Liver (tissue), 9 donors: ENCODE data around the gene JUNB. TPM values are rescaled to one million over a fixed set of nuclear protein-coding genes. Genes with fewer than 3 reads are reported as not detected.
"Not testable (repeated sequence)": the region's sequence is repeated elsewhere in the genome, so short reads cannot be mapped to it uniquely, and the experiment has no call there.

Source experiments
- DNase-seq: peaks from one replicate; pipeline ENCODE4 v3.0.0-alpha.2; 2017; ENCODE audit warnings: low spot score
- H3K27ac ChIP-seq, 2 donors: one replicate each; pipeline ENCODE4 v1.7.0; 2013; ENCODE audit warnings: inconsistent platforms in 2 of 2, low read length in 2 of 2, control low read depth in 1 of 2, low read depth in 1 of 2, mild to moderate bottlenecking in 1 of 2
- H3K27me3 ChIP-seq, 4 donors: one replicate each; pipeline versions ENCODE4 v1.6.1 to v1.7.0; 2013; ENCODE audit warnings: low read length in 3 of 4, inconsistent platforms in 1 of 4, mild to moderate bottlenecking in 1 of 4, moderate library complexity in 1 of 4; ENCODE audit not compliant: control insufficient read depth in 4 of 4, insufficient read depth in 4 of 4
- H3K36me3 ChIP-seq, 4 donors: one replicate each; pipeline versions ENCODE4 v1.6.1 to v1.7.0; 2013; ENCODE audit warnings: low read length in 3 of 4, mild to moderate bottlenecking in 3 of 4, low read depth in 1 of 4, moderate library complexity in 1 of 4; ENCODE audit not compliant: control insufficient read depth in 4 of 4, insufficient read depth in 3 of 4
- H3K4me1 ChIP-seq, 4 donors: one replicate each; pipeline versions ENCODE4 v1.6.1 to v1.7.0; 2013; ENCODE audit warnings: low read length in 3 of 4, mild to moderate bottlenecking in 3 of 4, moderate library complexity in 1 of 4; ENCODE audit not compliant: control insufficient read depth in 4 of 4, insufficient read depth in 4 of 4
- H3K4me3 ChIP-seq, 3 donors: one replicate each; pipeline versions ENCODE4 v1.6.1 to v1.7.0; 2013; ENCODE audit warnings: low read length in 3 of 3, control low read depth in 1 of 3, low read depth in 1 of 3, mild to moderate bottlenecking in 1 of 3
- H3K9ac ChIP-seq, 2 donors: one replicate each; pipeline ENCODE4 v1.7.0; 2013; ENCODE audit warnings: low read length in 2 of 2, mild to moderate bottlenecking in 2 of 2, moderate library complexity in 2 of 2, control low read depth in 1 of 2, low read depth in 1 of 2
- H3K9me3 ChIP-seq, 4 donors: one replicate each; pipeline versions ENCODE4 v1.6.1 to v1.7.0; 2013; ENCODE audit warnings: low read length in 3 of 4; ENCODE audit not compliant: control insufficient read depth in 4 of 4
- ATF3 ChIP-seq: IDR thresholded peaks from 2 replicates; pipeline ENCODE4 v1.6.1; 2016; ENCODE audit warnings: antibody characterized with exemption
- EGR1 ChIP-seq, 2 donors: IDR thresholded peaks; 2 replicates each; pipeline ENCODE4 v1.6.1; 2016 to 2018; ENCODE audit warnings: antibody characterized with exemption in 2 of 2, low read depth in 2 of 2
- FOXA1 ChIP-seq: IDR thresholded peaks from 2 replicates; pipeline ENCODE4 v1.6.1; 2016; ENCODE audit warnings: antibody characterized with exemption
- FOXA2 ChIP-seq: IDR thresholded peaks from 2 replicates; pipeline ENCODE4 v1.6.1; 2016; ENCODE audit warnings: antibody characterized with exemption
- GABPA ChIP-seq, 2 donors: IDR thresholded peaks in 1 of 2; conservative IDR thresholded peaks in 1 of 2; 2 replicates each; pipeline ENCODE4 v1.6.1; 2016; ENCODE audit warnings: antibody characterized with exemption in 2 of 2, mild to moderate bottlenecking in 1 of 2, moderate library complexity in 1 of 2
- HNF4A ChIP-seq, 2 donors: conservative IDR thresholded peaks; 2 replicates each; pipeline ENCODE4 v1.6.1; 2016; ENCODE audit warnings: antibody characterized with exemption in 2 of 2, mild to moderate bottlenecking in 2 of 2
- HNF4G ChIP-seq: IDR thresholded peaks from 2 replicates; pipeline ENCODE4 v1.6.1; 2016; ENCODE audit warnings: antibody characterized with exemption
- JUND ChIP-seq, 2 donors: IDR thresholded peaks; 2 replicates each; pipeline ENCODE4 v1.6.1; 2016; ENCODE audit warnings: antibody characterized with exemption in 2 of 2
- NR2F2 ChIP-seq: IDR thresholded peaks from 2 replicates; pipeline ENCODE4 v1.6.1; 2016; ENCODE audit warnings: antibody characterized with exemption
- RAD21 ChIP-seq, 2 donors: IDR thresholded peaks; 2 replicates each; pipeline ENCODE4 v1.6.1; 2016; ENCODE audit warnings: antibody characterized with exemption in 2 of 2, mild to moderate bottlenecking in 2 of 2
- REST ChIP-seq: IDR thresholded peaks from 2 replicates; pipeline ENCODE4 v1.6.1; 2016; ENCODE audit warnings: antibody characterized with exemption, mild to moderate bottlenecking
- RXRA ChIP-seq, 2 donors: IDR thresholded peaks; 2 replicates each; pipeline ENCODE4 v1.6.1; 2017 to 2018; ENCODE audit warnings: antibody characterized with exemption in 2 of 2, mild to moderate bottlenecking in 1 of 2
- SP1 ChIP-seq: IDR thresholded peaks from 2 replicates; pipeline ENCODE4 v1.6.1; 2018; ENCODE audit warnings: antibody characterized with exemption, mild to moderate bottlenecking
- TAF1 ChIP-seq: conservative IDR thresholded peaks from 2 replicates; pipeline ENCODE4 v1.6.1; 2016; ENCODE audit warnings: antibody characterized with exemption, mild to moderate bottlenecking
- YY1 ChIP-seq: IDR thresholded peaks from 2 replicates; pipeline ENCODE4 v1.6.1; 2016; ENCODE audit warnings: antibody characterized with exemption, mild to moderate bottlenecking
- WGBS: extraction: QIAGEN DNeasy Blood & Tissue Kit; methylation state at CpG from one replicate; pipeline ENCODE4 v1.1.7; 2013; 5-methylcytosine and 5-hydroxymethylcytosine counted together
- polyA plus RNA-seq, 2 donors: library from polyadenylated mRNA; stranded (reverse) in 1 of 2; unstranded in 1 of 2; fragments of 200-250 nt in 1 of 2; fragments of >200 nt in 1 of 2; fragmentation: Nextera tagmentation in 1 of 2; extraction: Ambion mirVana in 1 of 2; gene quantifications; one replicate each; pipeline versions ENCODE4 v1.2.1 to v1.2.3, GENCODE V29; 2013 to 2015
- total RNA-seq, 2 donors: library from RNA; depleted of rRNA; stranded (reverse); fragments of >200 nt; gene quantifications; one replicate each; pipeline ENCODE4 v1.2.3, GENCODE V29; 2014
- TF ChIP-seq, protein P1 (sequence below): fragments of 150-350 bp; IDR thresholded peaks from 2 replicates; pipeline ENCODE4 v1.5.1; 2017; ENCODE audit warnings: improper control_type of control experiment, low read depth, low read length; ENCODE audit not compliant: missing input control
- TF ChIP-seq, protein P2 (sequence below): IDR thresholded peaks from 2 replicates; pipeline ENCODE4 v1.6.1; 2016; ENCODE audit warnings: antibody characterized with exemption
- TF ChIP-seq, protein P3 (sequence below): IDR thresholded peaks from 2 replicates; pipeline ENCODE4 v1.6.1; 2016; ENCODE audit warnings: antibody characterized with exemption
- donor health status: healthy.
- donor health status: healthy.
- donor health status: healthy.
- donor health status: healthy.
- donor health status: healthy.

Gene JUNB
- total and polyA plus RNA-seq, 4 donors, result 32.7 to 79.2 (median 56.6) TPM

GRCh38 chr19:12817188-12817587 lies 25.9 kb downstream of the JUNB start:
- DNase-seq, H3K9ac ChIP-seq, H3K4me1 ChIP-seq, H3K36me3 ChIP-seq, H3K9me3 ChIP-seq, H3K4me3 ChIP-seq, H3K27me3 ChIP-seq, H3K27ac ChIP-seq: not testable (repeated sequence)
- WGBS, result 94% methylated on average over 6 of the region's 6 CpGs

DNA sequence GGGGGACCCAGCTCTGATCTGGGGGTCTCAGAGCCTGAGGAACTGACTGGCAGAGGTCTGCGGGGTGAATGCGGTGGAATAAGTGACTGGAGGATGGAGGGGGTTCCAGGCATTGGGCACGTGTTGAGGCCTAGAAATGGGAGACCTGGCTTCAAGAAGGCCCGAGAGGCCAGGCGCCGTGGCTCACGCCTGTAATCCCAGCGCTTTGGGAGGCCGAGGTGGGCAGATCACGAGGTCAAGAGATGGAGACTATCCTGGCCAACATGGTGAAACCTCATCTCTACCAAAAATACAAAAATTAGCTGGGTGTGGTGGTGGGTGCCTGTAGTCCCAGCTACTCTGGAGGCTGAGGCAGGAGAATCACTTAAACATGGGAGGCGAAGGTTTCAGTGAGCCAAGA lies 26.5 kb downstream of the JUNB start:
- DNase-seq, result not testable (repeated sequence)

DNA sequence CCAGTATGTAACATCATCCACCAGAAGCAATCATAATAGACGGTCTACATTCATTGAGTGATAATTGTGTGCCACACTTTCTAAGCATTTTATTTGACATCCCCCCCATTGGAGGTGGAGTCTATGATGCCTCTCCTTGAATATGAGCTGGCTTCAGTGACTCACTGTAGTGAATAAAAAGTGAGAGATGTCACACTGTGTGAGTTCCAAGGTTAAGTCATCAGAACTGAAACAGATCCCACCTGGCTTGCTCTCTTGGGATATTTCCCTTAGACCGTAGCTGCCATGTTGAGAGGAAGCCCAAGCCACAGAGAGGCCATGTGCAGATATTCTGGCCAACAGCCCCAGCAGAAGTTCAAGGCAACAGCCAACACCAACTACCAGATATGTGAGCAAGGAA lies 30.5 kb downstream of the JUNB start:
- Histone ChIP-seq H3K36me3 (no peaks in the 10 kb centered on the region), H3K4me3 (no peak overlapping the region), H3K9ac (no peak overlapping the region), H3K9me3 (no peaks in the 10 kb centered on the region), H3K27me3 (peaks cover 0 to 2% (median 0%) of the 10 kb centered on the region in 4 donors), H3K4me1 (peaks cover 0 to 4% (median 0%) of the 10 kb centered on the region in 4 donors), H3K27ac (no peak overlapping the region)
- DNase-seq, result no peak
- TF ChIP-seq REST (no peak), FOXA1 (no peak), EGR1 (IDR thresholded peaks at IDR 0.05; ENCODE audit: low read depth in 2 of 2) (no peak), RXRA (IDR thresholded peaks at IDR 0.05) (no peak), RAD21 (IDR thresholded peaks at IDR 0.05) (no peak), YY1 (no peak), SP1 (no peak), TAF1 (no peak), JUND (IDR thresholded peaks at IDR 0.05) (no peak), HNF4A (conservative IDR thresholded peaks at IDR 0.05) (no peak), NR2F2 (no peak), ATF3 (no peak), GABPA (IDR thresholded peaks at IDR 0.05 in 1 of 2, conservative IDR thresholded peaks at IDR 0.05 in 1 of 2) (no peak), HNF4G (no peak), FOXA2 (no peak)
- TF ChIP-seq, protein P1, sequence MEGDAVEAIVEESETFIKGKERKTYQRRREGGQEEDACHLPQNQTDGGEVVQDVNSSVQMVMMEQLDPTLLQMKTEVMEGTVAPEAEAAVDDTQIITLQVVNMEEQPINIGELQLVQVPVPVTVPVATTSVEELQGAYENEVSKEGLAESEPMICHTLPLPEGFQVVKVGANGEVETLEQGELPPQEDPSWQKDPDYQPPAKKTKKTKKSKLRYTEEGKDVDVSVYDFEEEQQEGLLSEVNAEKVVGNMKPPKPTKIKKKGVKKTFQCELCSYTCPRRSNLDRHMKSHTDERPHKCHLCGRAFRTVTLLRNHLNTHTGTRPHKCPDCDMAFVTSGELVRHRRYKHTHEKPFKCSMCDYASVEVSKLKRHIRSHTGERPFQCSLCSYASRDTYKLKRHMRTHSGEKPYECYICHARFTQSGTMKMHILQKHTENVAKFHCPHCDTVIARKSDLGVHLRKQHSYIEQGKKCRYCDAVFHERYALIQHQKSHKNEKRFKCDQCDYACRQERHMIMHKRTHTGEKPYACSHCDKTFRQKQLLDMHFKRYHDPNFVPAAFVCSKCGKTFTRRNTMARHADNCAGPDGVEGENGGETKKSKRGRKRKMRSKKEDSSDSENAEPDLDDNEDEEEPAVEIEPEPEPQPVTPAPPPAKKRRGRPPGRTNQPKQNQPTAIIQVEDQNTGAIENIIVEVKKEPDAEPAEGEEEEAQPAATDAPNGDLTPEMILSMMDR, result no peak
- TF ChIP-seq, protein P2, sequence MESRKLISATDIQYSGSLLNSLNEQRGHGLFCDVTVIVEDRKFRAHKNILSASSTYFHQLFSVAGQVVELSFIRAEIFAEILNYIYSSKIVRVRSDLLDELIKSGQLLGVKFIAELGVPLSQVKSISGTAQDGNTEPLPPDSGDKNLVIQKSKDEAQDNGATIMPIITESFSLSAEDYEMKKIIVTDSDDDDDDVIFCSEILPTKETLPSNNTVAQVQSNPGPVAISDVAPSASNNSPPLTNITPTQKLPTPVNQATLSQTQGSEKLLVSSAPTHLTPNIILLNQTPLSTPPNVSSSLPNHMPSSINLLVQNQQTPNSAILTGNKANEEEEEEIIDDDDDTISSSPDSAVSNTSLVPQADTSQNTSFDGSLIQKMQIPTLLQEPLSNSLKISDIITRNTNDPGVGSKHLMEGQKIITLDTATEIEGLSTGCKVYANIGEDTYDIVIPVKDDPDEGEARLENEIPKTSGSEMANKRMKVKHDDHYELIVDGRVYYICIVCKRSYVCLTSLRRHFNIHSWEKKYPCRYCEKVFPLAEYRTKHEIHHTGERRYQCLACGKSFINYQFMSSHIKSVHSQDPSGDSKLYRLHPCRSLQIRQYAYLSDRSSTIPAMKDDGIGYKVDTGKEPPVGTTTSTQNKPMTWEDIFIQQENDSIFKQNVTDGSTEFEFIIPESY, result no peak
- TF ChIP-seq, protein P3, sequence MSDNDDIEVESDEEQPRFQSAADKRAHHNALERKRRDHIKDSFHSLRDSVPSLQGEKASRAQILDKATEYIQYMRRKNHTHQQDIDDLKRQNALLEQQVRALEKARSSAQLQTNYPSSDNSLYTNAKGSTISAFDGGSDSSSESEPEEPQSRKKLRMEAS, result no peak
- 92% methylated on average over 2 of the region's 2 CpGs for WGBS

More for the DNA sequence above, 26.5 kb downstream of the JUNB start:
- not testable (repeated sequence) for H3K9me3 ChIP-seq, H3K9ac ChIP-seq, H3K27ac ChIP-seq, H3K36me3 ChIP-seq, H3K27me3 ChIP-seq, H3K4me1 ChIP-seq, H3K4me3 ChIP-seq
- 96% methylated on average over 11 of the region's 11 CpGs for WGBS
